Adrenal gland (tissue), 12 donors: ENCODE measurements around the gene AGAP1. TPM values are rescaled to one million over a fixed set of nuclear protein-coding genes. Genes with fewer than 3 reads are reported as not detected.

Experiments used
- DNase-seq, 7 donors: peaks; one replicate each; pipeline ENCODE4 v3.0.0-alpha.2; 2019 to 2020
- H3K27ac ChIP-seq, 5 donors: fragments of 200-600 bp; sonication (generic) in 4 of 5; 1 replicate in 3 of 5; 2 replicates in 2 of 5; pipeline versions ENCODE4 v1.5.1 to v1.8.0; 2016 to 2020; ENCODE audit warnings: mild to moderate bottlenecking in 1 of 5
- H3K27me3 ChIP-seq: fragments of 200-600 bp; 2 replicates; pipeline ENCODE4 v1.8.0; 2021
- H3K36me3 ChIP-seq, 2 donors: fragments of 200-600 bp; replicated peaks in 1 of 2; 1 replicate in 1 of 2; 2 replicates in 1 of 2; pipeline versions ENCODE4 v1.5.1 to v1.8.0; 2018 to 2022
- H3K4me1 ChIP-seq, 2 donors: fragments of 200-600 bp; replicated peaks in 1 of 2; 1 replicate in 1 of 2; 2 replicates in 1 of 2; pipeline versions ENCODE4 v1.5.1 to v1.8.0; 2018 to 2021
- H3K4me3 ChIP-seq, 4 donors: fragments of 200-600 bp; sonication (generic) in 3 of 4; one replicate each; pipeline ENCODE4 v1.5.1; 2016 to 2018
- H3K9me3 ChIP-seq, 3 donors: fragments of 200-600 bp; sonication (generic) in 1 of 3; replicated peaks in 1 of 3; 1 replicate in 2 of 3; 2 replicates in 1 of 3; pipeline versions ENCODE4 v1.5.1 to v1.8.0; 2016 to 2021
- CTCF ChIP-seq, 6 experiments: fragments of 450-650 bp in 4 of 6; fragments of 200-600 bp in 2 of 6; sonication (generic) in 1 of 6; IDR thresholded peaks; 1 replicate in 5 of 6; 2 replicates in 1 of 6; pipeline versions ENCODE4 v1.5.1 to v1.8.0; 2016 to 2021; ENCODE audit warnings: antibody characterized with exemption in 6 of 6, mild to moderate bottlenecking in 2 of 6, moderate library complexity in 1 of 6
- POLR2A ChIP-seq, 2 donors: fragments of 450-650 bp; IDR thresholded peaks; one replicate each; pipeline ENCODE4 v1.6.1; 2017; ENCODE audit warnings: antibody characterized with exemption in 2 of 2, mild to moderate bottlenecking in 2 of 2, moderate library complexity in 1 of 2
- WGBS, 4 donors: extraction: QIAGEN DNeasy Blood & Tissue Kit in 2 of 4; methylation state at CpG; one replicate each; pipeline versions ENCODE4 v1.1.5 to v1.1.7; 2013 to 2017; 5-methylcytosine and 5-hydroxymethylcytosine counted together
- intact Hi-C, 2 donors: fragments of 100-400 bp; cut with DNase I; formaldehyde crosslinking; loops; one replicate each; pipeline versions ENCODE4 v1.14.1 to v1.15.0; 2022 to 2023
- polyA plus RNA-seq, 3 donors: library from polyadenylated mRNA; stranded (reverse); fragments of 200-250 nt in 2 of 3; fragments of 350-450 nt in 1 of 3; fragmentation: Illumina TruSeq in 1 of 3; extraction: RNeasy Lipid Tissue Mini Kit (QIAGEN cat#74804) in 1 of 3; gene quantifications; one replicate each; pipeline ENCODE4 v1.2.3, GENCODE V29; 2013 to 2014
- total RNA-seq, 9 donors: library from RNA; depleted of rRNA in 4 of 9; stranded (reverse); fragments of >200 nt in 4 of 9; fragments of 120-200 nt in 1 of 9; fragmentation: NEBNext Ultra II Directional in 1 of 9; extraction: Animal tissue kit (Norgen Biotek cat#: 25700) in 1 of 9; gene quantifications; one replicate each; pipeline versions ENCODE4 v1.1.0 to v1.2.4, GENCODE V29; 2013 to 2023
- donor health status: healthy with polysubstance abuse.
- donor health status: Bipolar disorder and iron deficiency.
- donor health status: DM: yes; HTN: yes; CAD: no.
- donor health status: DM: no; HTN: no; CAD: no.
- donor health status: DM: no; HTN: no; CAD: no.
- donor health status: DM: yes; HTN: yes; CAD: no.

AGAP1 gene
- total and polyA plus RNA-seq, 12 donors = 5.3 to 29.6 (median 17.7) TPM

GRCh38 chr2:236046715-236047114, 552.9 kb downstream of the AGAP1 start:
- TF ChIP-seq POLR2A (IDR thresholded peaks at IDR 0.05) (no peak), CTCF (IDR thresholded peaks at IDR 0.05) (no peak)
- Histone ChIP-seq H3K36me3 (no peaks in the 10 kb centered on the region), H3K9me3 (no peaks in the 10 kb centered on the region), H3K27ac (no peak overlapping the region), H3K27me3 (no peaks in the 10 kb centered on the region), H3K4me3 (no peak overlapping the region), H3K4me1 (no peaks in the 10 kb centered on the region)
- WGBS, 4 donors = 84 to 93% (median 90%) methylated on average over 3 of the region's 3 CpGs
- no peak for DNase-seq
- intact Hi-C loops = no loop called here

DNA sequence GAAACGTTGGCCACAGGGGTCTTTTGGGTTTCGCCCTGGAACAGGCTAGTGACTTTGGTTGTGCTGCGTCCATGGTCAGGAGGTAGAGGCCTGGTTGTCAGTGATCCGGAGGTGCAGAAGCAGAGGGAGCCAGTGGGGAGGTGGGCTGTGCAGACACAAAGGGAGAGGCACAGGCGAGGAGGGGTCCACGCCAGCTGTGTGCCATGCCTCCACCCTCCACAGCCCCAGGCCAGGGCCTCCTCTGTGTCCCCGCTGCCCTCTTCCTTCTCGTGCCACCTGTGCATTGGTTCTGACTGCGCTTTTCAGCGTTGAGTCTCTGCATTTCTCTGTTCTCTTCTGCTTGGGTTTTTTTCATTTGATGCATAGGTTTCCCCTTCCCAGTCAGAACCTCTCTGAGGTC, 553.3 kb downstream of the AGAP1 start:
- DNase-seq = no peak
- no peaks in the 10 kb centered on the region for H3K36me3 ChIP-seq
- H3K4me1 ChIP-seq = no peaks in the 10 kb centered on the region
- H3K27me3 ChIP-seq = no peaks in the 10 kb centered on the region
- no peak overlapping the region for H3K27ac ChIP-seq
- no peaks in the 10 kb centered on the region for H3K9me3 ChIP-seq
- WGBS, 4 donors = 86 to 96% (median 92%) methylated on average over 9 to 10 of the region's 10 CpGs
- no peak overlapping the region for H3K4me3 ChIP-seq
- intact Hi-C loops = no loop called here
- TF ChIP-seq POLR2A (IDR thresholded peaks at IDR 0.05) = no peak
- TF ChIP-seq CTCF (IDR thresholded peaks at IDR 0.05) = no peak

GRCh38 chr2:236047886-236048540, 554.2 kb downstream of the AGAP1 start:
- Histone ChIP-seq H3K4me1 (no peaks in the 10 kb centered on the region), H3K36me3 (no peaks in the 10 kb centered on the region), H3K9me3 (no peaks in the 10 kb centered on the region), H3K27ac (no peak overlapping the region), H3K4me3 (no peak overlapping the region), H3K27me3 (no peaks in the 10 kb centered on the region)
- WGBS, 4 donors = 90 to 94% (median 93%) methylated on average over 8 to 10 of the region's 10 CpGs
- intact Hi-C loops = no loop called here
- no peak for DNase-seq
- TF ChIP-seq CTCF (IDR thresholded peaks at IDR 0.05) (no peak), POLR2A (IDR thresholded peaks at IDR 0.05) (no peak)

- 86 to 94% (median 92%) methylated on average over 8 of the region's 8 CpGs for WGBS, 4 donors
- Histone ChIP-seq H3K36me3 (no peaks in the 10 kb centered on the region), H3K4me3 (no peak overlapping the region), H3K9me3 (no peaks in the 10 kb centered on the region), H3K4me1 (no peaks in the 10 kb centered on the region), H3K27ac (no peak overlapping the region), H3K27me3 (no peaks in the 10 kb centered on the region)
- TF ChIP-seq POLR2A (IDR thresholded peaks at IDR 0.05) (no peak), CTCF (IDR thresholded peaks at IDR 0.05) (no peak)
- intact Hi-C loops = no loop called here
- no peak for DNase-seq
Observed at GRCh38 chr2:236049981-236050380, 556.1 kb downstream of the AGAP1 start.
